ENCODE data around the gene FEM1B. TPM values are rescaled to one million over a fixed set of nuclear protein-coding genes. Genes with fewer than 3 reads are reported as not detected.

The FEM1B gene
- total RNA-seq, 1 donor: 45.5 TPM

DNA sequence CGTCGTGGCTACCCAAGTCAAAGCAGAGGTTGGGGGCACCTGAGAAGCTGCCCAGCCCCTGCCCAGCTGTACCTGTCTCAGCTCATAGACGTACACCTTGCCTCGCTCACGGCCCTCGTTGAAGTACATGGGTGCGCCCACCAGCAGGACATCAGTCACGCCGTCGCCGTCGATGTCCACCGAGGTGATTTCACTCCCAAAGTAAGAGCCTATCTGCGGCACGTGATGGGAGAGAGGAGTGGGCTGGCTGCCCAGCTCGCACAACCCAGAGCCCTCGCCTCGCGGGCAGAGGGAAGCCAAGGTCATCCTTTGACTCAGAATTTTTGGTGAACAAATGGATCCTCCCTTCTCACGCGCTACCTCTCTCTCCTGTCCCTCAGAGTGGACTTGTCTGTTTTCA lies 54.7 kb downstream of the FEM1B start:
- DNase-seq (ENCODE audit: low read depth): no peak
- TF ChIP-seq, protein P1, sequence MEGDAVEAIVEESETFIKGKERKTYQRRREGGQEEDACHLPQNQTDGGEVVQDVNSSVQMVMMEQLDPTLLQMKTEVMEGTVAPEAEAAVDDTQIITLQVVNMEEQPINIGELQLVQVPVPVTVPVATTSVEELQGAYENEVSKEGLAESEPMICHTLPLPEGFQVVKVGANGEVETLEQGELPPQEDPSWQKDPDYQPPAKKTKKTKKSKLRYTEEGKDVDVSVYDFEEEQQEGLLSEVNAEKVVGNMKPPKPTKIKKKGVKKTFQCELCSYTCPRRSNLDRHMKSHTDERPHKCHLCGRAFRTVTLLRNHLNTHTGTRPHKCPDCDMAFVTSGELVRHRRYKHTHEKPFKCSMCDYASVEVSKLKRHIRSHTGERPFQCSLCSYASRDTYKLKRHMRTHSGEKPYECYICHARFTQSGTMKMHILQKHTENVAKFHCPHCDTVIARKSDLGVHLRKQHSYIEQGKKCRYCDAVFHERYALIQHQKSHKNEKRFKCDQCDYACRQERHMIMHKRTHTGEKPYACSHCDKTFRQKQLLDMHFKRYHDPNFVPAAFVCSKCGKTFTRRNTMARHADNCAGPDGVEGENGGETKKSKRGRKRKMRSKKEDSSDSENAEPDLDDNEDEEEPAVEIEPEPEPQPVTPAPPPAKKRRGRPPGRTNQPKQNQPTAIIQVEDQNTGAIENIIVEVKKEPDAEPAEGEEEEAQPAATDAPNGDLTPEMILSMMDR (IDR thresholded peaks at IDR 0.05; ENCODE audit: insufficient read depth, low read length): no peak
- H3K4me3 ChIP-seq (ENCODE audit: low read depth, low read length): no peak overlapping the region

DNA sequence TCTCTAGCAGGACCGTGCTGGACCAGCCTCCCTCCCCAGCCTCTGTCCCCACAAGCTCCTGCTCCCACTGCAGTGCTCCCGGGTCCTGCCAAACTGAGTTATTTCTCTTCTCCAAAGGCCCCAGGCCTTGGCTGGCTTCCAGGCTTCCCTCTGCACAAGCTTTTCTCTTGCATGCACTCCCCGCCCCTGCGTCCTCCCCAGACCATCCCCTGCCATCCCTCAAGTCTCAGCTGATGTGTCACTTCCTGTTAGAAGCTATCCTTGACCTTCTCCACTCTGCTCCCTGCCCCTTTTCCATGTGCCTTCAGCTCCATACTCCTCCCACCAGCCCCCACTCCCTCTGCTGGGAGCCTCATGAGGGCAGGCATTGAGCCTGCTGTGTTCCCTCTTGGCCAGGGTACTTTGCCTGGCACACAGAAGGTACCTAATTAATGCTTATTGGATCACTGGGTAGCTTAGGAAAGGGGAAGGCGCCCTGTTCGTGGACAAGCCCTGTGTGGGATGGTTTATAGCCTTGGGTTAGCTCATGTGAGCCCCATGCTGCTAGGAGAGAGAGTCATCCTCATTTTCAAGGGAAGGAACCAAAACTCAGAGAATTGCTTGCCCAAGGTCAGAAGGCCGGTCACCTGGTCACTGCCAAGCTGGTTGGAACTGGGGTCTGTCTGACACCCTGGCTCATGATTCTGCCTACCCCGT lies 56.4 kb downstream of the FEM1B start:
- DNase-seq (ENCODE audit: low read depth): no peak

DNA sequence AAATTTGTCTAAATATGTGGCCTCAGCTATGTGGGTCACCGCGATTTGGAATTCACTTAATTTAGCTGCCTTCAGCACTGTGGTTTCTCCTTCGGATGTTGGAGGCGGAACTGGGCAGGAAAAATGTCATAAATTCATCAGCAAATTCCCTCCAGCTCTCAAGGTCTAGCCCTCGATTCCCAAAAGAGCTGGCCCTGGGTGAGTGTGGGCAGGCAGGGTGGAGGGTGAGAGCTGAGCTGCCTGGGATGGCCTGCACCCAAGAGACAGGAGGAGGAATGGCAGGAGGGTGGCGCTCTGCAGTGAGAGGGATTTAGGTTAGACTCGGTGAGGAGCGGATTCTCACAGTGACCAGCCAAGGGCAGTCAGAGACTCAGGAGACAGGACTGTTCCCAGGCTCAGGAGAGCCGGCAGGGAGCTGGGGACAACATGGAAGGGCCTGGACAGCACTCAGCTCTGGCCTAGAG lies 57.1 kb downstream of the FEM1B start:
- no peak for DNase-seq (ENCODE audit: low read depth)
- TF ChIP-seq, protein P1 (IDR thresholded peaks at IDR 0.05; ENCODE audit: insufficient read depth, low read length): no peak

More for the DNA sequence above, 56.4 kb downstream of the FEM1B start:
- TF ChIP-seq, protein P1 (IDR thresholded peaks at IDR 0.05; ENCODE audit: insufficient read depth, low read length): no peak
- H3K4me3 ChIP-seq (ENCODE audit: low read depth, low read length): no peak overlapping the region

DNA sequence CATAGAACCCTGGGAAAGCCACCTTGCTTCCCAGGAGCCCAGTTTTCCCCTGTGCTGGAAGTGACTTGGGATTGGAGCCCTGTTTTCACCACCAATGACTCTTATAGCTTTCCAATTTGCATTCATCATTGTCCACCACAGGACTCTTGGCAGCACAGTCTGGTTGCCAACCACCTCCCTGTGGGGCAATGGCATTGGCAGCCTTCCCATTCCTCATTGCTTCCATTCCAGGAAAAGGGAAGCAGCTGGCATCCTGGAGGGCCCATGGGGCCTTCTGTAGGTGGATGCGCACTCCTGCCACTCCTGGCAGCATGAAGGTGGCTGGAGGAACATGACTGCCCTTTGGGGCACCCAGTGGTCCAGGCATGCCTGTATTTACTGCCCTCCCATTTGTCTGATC lies 57.7 kb downstream of the FEM1B start:
- no peak overlapping the region for H3K4me3 ChIP-seq (ENCODE audit: low read depth, low read length)
- TF ChIP-seq, protein P1 (IDR thresholded peaks at IDR 0.05; ENCODE audit: insufficient read depth, low read length): no peak
- DNase-seq (ENCODE audit: low read depth): no peak

More for the DNA sequence above, 57.1 kb downstream of the FEM1B start:
- no peak overlapping the region for H3K4me3 ChIP-seq (ENCODE audit: low read depth, low read length)

DNA sequence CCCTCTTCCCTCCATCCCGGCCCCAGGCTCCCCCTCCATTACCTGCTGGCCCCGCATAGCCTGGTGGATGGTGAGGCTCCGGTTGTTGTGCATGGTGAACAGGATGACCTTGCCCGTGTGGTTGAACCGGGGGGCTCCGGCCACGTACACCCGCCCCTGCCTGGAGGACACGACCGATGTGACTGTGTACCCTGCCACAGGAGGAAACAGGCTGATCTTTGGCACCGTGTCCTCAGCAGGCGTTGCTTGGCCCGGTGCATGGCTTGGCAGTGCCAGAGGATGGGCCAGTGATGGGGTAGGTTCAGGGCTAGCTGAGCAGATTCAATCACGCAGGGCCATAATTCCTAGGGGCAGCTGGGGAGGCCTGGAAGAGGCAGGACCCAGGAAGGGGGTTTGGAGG lies 58.1 kb downstream of the FEM1B start:
- TF ChIP-seq, protein P1 (IDR thresholded peaks at IDR 0.05; ENCODE audit: insufficient read depth, low read length): no peak
- no peak for DNase-seq (ENCODE audit: low read depth)
- H3K4me3 ChIP-seq (ENCODE audit: low read depth, low read length): no peak overlapping the region

DNA sequence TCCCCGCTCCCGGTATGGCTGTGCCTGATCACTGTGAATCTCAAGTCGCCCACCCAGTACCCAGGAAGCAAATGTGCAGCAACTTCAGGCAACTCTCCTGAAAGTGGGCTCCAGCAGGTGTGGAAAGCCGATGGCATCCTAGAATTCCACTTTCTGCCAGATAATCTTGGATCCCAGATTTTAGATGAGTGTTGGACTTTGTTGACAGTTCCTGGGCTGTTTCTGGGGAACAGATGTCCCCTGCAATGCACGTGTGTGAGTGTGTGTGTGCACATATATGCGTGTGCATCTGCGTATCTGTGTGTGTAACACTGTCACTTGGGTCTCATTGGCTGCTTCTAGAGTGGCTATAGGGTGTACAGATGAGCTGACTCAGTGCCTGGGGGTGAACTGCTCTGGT lies 59.0 kb downstream of the FEM1B start:
- no peak overlapping the region for H3K4me3 ChIP-seq (ENCODE audit: low read depth, low read length)
- no peak for DNase-seq (ENCODE audit: low read depth)
- TF ChIP-seq, protein P1 (IDR thresholded peaks at IDR 0.05; ENCODE audit: insufficient read depth, low read length): no peak

DNA sequence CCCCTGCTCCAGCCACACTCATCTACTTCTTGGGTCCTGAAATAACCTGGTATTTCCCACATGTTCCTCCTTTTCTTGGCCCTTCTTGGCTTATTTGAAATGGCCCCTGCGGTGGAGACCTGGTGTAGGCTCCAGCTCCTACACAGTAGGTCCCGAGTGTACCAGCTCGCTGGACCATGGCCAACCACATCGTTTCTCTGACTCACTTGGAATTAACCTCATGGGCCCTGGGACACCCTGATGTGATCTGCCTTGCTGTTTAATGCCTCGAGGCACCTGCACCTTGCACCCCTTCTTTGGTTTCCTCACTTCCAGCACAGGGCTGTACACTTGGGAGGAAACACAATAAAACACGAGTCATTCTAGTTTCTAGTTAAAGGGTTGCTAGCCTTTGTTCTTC lies 60.3 kb downstream of the FEM1B start:
- H3K4me3 ChIP-seq (ENCODE audit: low read depth, low read length): no peak overlapping the region
- DNase-seq (ENCODE audit: low read depth): peak; percentile 13
- TF ChIP-seq, protein P1 (IDR thresholded peaks at IDR 0.05; ENCODE audit: insufficient read depth, low read length): no peak
